ENCODE data around the gene CFH. TPM values are rescaled to one million over a fixed set of nuclear protein-coding genes. Genes with fewer than 3 reads are reported as not detected.
"Not testable (repeated sequence)": the region's sequence is repeated elsewhere in the genome, so short reads cannot be mapped to it uniquely, and the experiment has no call there.

CFH gene
- total RNA-seq, 4 donors from 2014 or later: 65.1 to 285 (median 127) TPM

- TF ChIP-seq CTCF (IDR thresholded peaks at IDR 0.05): no peak
- ATAC-seq (ENCODE audit: low FRiP score) (no peak), DNase-seq (ENCODE audit: low spot score) (no peak)
Observed at GRCh38 chr1:196619721-196620120, 32.1 kb upstream of the CFH start.

- ATAC-seq (ENCODE audit: low FRiP score) (no peak), DNase-seq (ENCODE audit: low spot score) (no peak)
- TF ChIP-seq CTCF (IDR thresholded peaks at IDR 0.05): no peak
Observed at GRCh38 chr1:196623079-196623478, 28.8 kb upstream of the CFH start.

- ATAC-seq (ENCODE audit: low FRiP score) (no peak), DNase-seq (ENCODE audit: low spot score) (no peak)
- no peak for TF ChIP-seq CTCF (IDR thresholded peaks at IDR 0.05)
Observed at GRCh38 chr1:196628838-196629237, 23.0 kb upstream of the CFH start.

GRCh38 chr1:196637606-196638005 lies 14.2 kb upstream of the CFH start:
- DNase-seq (ENCODE audit: low spot score) (no peak), ATAC-seq (ENCODE audit: low FRiP score) (no peak)
- TF ChIP-seq CTCF (IDR thresholded peaks at IDR 0.05): no peak

GRCh38 chr1:196638466-196638865 lies 13.4 kb upstream of the CFH start:
- no peak for TF ChIP-seq CTCF (IDR thresholded peaks at IDR 0.05)
- DNase-seq (ENCODE audit: low spot score) (no peak), ATAC-seq (ENCODE audit: low FRiP score) (no peak)

- DNase-seq (ENCODE audit: low spot score); ATAC-seq (ENCODE audit: low FRiP score): not testable (repeated sequence)
Observed at GRCh38 chr1:196639291-196639690, 12.6 kb upstream of the CFH start.

GRCh38 chr1:196640976-196641375 lies 10.9 kb upstream of the CFH start:
- no peak for TF ChIP-seq CTCF (IDR thresholded peaks at IDR 0.05)
- no peak for ATAC-seq (ENCODE audit: low FRiP score)
- DNase-seq (ENCODE audit: low spot score): no peak

- DNase-seq (ENCODE audit: low spot score) (no peak), ATAC-seq (ENCODE audit: low FRiP score) (no peak)
- no peak for TF ChIP-seq CTCF (IDR thresholded peaks at IDR 0.05)
Observed at GRCh38 chr1:196649990-196650389, 1.9 kb upstream of the CFH start.
